H9 (cell line): ENCODE data around the gene DEFB132. TPM values are rescaled to one million over a fixed set of nuclear protein-coding genes. Genes with fewer than 3 reads are reported as not detected.
A peak's percentile ranks its signal among the peaks of the same experiment; 100 is the strongest.

Experiments used
- DNase-seq: peaks from one replicate; pipeline ENCODE4 v3.0.0-alpha.2; 2017
- H2AFZ ChIP-seq: one replicate; pipeline ENCODE4 v1.6.1; 2013; ENCODE audit warnings: mild to moderate bottlenecking, low read length, control low read depth, moderate library complexity
- H2AK5ac ChIP-seq: 2 replicates; pipeline ENCODE4 v1.6.1; 2013; ENCODE audit warnings: low read length, control low read depth, mixed read lengths; ENCODE audit not compliant: insufficient read length
- H2BK120ac ChIP-seq: one replicate; pipeline ENCODE4 v1.6.1; 2013; ENCODE audit warnings: low read depth, mild to moderate bottlenecking, low read length, control low read depth, inconsistent platforms; ENCODE audit not compliant: poor library complexity, severe bottlenecking
- H2BK12ac ChIP-seq: 2 replicates; pipeline ENCODE4 v1.6.1; 2013; ENCODE audit warnings: low read length, control low read depth, mixed read lengths, low read depth; ENCODE audit not compliant: insufficient read length
- H2BK15ac ChIP-seq: 2 replicates; pipeline ENCODE4 v1.6.1; 2013; ENCODE audit warnings: low read depth, low read length, control low read depth
- H2BK20ac ChIP-seq: one replicate; pipeline ENCODE4 v1.6.1; 2013; ENCODE audit warnings: low read depth, mild to moderate bottlenecking, low read length, control low read depth, inconsistent platforms; ENCODE audit not compliant: poor library complexity, severe bottlenecking
- H2BK5ac ChIP-seq: 2 replicates; pipeline ENCODE4 v1.6.1; 2013; ENCODE audit warnings: low read length, control low read depth, mixed read lengths; ENCODE audit not compliant: insufficient read length
- H3K14ac ChIP-seq: 2 replicates; pipeline ENCODE4 v1.6.1; 2013; ENCODE audit warnings: low read length, control low read depth; ENCODE audit not compliant: insufficient read depth
- H3K18ac ChIP-seq: 2 replicates; pipeline ENCODE4 v1.6.1; 2013; ENCODE audit warnings: low read depth, mild to moderate bottlenecking, mixed read lengths, low read length, control low read depth; ENCODE audit not compliant: insufficient read length
- H3K23ac ChIP-seq: 2 replicates; pipeline ENCODE4 v1.6.1; 2013; ENCODE audit warnings: low read length, control low read depth, mixed read lengths, low read depth; ENCODE audit not compliant: insufficient read length
- H3K23me2 ChIP-seq: 2 replicates; pipeline ENCODE4 v1.6.1; 2013; ENCODE audit warnings: low read depth, mild to moderate bottlenecking, mixed read lengths, low read length, control low read depth; ENCODE audit not compliant: insufficient read length, poor library complexity, severe bottlenecking
- H3K27ac ChIP-seq: 2 replicates; pipeline ENCODE4 v1.5.1; 2013; ENCODE audit warnings: low read length, control low read depth, mixed read lengths, low read depth; ENCODE audit not compliant: insufficient read length
- H3K27me3 ChIP-seq: 2 replicates; pipeline ENCODE4 v1.6.1; 2013; ENCODE audit warnings: low read length, control low read depth, inconsistent platforms; ENCODE audit not compliant: insufficient read depth
- H3K4ac ChIP-seq: 2 replicates; pipeline ENCODE4 v1.6.1; 2013; ENCODE audit warnings: low read depth, mild to moderate bottlenecking, control low read depth, inconsistent platforms, low read length, moderate library complexity
- H3K4me1 ChIP-seq: 2 replicates; pipeline ENCODE4 v1.6.1; 2013; ENCODE audit warnings: low read length, control low read depth, inconsistent platforms; ENCODE audit not compliant: insufficient read depth
- H3K4me2 ChIP-seq: 2 replicates; pipeline ENCODE4 v1.6.1; 2013; ENCODE audit warnings: low read length, control low read depth, mixed read lengths; ENCODE audit not compliant: insufficient read length, insufficient read depth
- H3K56ac ChIP-seq: 2 replicates; pipeline ENCODE4 v1.6.1; 2013; ENCODE audit warnings: low read depth, mild to moderate bottlenecking, mixed read lengths, low read length, control low read depth; ENCODE audit not compliant: insufficient read length
- H3K79me1 ChIP-seq: 2 replicates; pipeline ENCODE4 v1.6.1; 2013; ENCODE audit warnings: low read depth, mild to moderate bottlenecking, moderate library complexity, low read length, control low read depth, inconsistent platforms; ENCODE audit not compliant: insufficient read depth, poor library complexity, severe bottlenecking
- H3K79me2 ChIP-seq: 2 replicates; pipeline ENCODE4 v1.6.1; 2013; ENCODE audit warnings: low read length, control low read depth, inconsistent platforms; ENCODE audit not compliant: insufficient read depth
- H3K9ac ChIP-seq: 2 replicates; pipeline ENCODE4 v1.6.1; 2013; ENCODE audit warnings: low read length, control low read depth, mixed read lengths; ENCODE audit not compliant: insufficient read length; ENCODE audit errors: extremely low read depth
- H3K9me3 ChIP-seq: one replicate; pipeline ENCODE4 v1.6.1; 2013; ENCODE audit warnings: low read depth, low read length, inconsistent platforms; ENCODE audit not compliant: control insufficient read depth
- H3T11ph ChIP-seq: one replicate; pipeline ENCODE4 v1.6.1; 2013; ENCODE audit warnings: mild to moderate bottlenecking, low read length, control low read depth, inconsistent platforms
- H4K20me1 ChIP-seq: one replicate; pipeline ENCODE4 v1.6.1; 2013; ENCODE audit not compliant: control insufficient read depth, insufficient read length, insufficient read depth
- H4K5ac ChIP-seq: 2 replicates; pipeline ENCODE4 v1.6.1; 2013; ENCODE audit warnings: low read depth, mild to moderate bottlenecking, mixed read lengths, low read length, control low read depth; ENCODE audit not compliant: insufficient read length
- H4K8ac ChIP-seq: replicated peaks from 2 replicates; pipeline ENCODE4 v1.6.1; 2013; ENCODE audit warnings: low read length, control low read depth, mixed read lengths, low read depth; ENCODE audit not compliant: insufficient read length
- H4K91ac ChIP-seq: 2 replicates; pipeline ENCODE4 v1.6.1; 2013; ENCODE audit warnings: low read depth, mild to moderate bottlenecking, moderate library complexity, mixed read lengths, low read length, control low read depth; ENCODE audit not compliant: insufficient read length
- H3K27ac Mint-ChIP-seq, 3 experiments: 2 replicates in 2 of 3; 3 replicates in 1 of 3; pipeline ENCODE4 v1.8.0; 2020 to 2021; ENCODE audit warnings: mixed read lengths in 3 of 3, mild to moderate bottlenecking in 1 of 3, moderate library complexity in 1 of 3
- H3K27me3 Mint-ChIP-seq: 2 replicates; pipeline ENCODE4 v1.8.0; 2021; ENCODE audit warnings: low read depth, mild to moderate bottlenecking, moderate library complexity, mixed read lengths
- H3K36me3 Mint-ChIP-seq, 3 experiments: 2 replicates in 2 of 3; 3 replicates in 1 of 3; pipeline ENCODE4 v1.8.0; 2020 to 2021; ENCODE audit warnings: low read depth in 3 of 3, mixed read lengths in 3 of 3; ENCODE audit not compliant: insufficient read depth in 1 of 3
- H3K4me1 Mint-ChIP-seq, 2 experiments: 2 replicates each; pipeline ENCODE4 v1.8.0; 2020; ENCODE audit warnings: mixed read lengths in 2 of 2
- H3K4me3 Mint-ChIP-seq, 2 experiments: 2 replicates in 1 of 2; 3 replicates in 1 of 2; pipeline ENCODE4 v1.8.0; 2020 to 2021; ENCODE audit warnings: mild to moderate bottlenecking in 2 of 2, mixed read lengths in 2 of 2, moderate library complexity in 1 of 2
- H3K9me3 Mint-ChIP-seq, 2 experiments: 2 replicates in 1 of 2; 3 replicates in 1 of 2; pipeline ENCODE4 v1.8.0; 2020; ENCODE audit warnings: mild to moderate bottlenecking in 2 of 2, mixed read lengths in 2 of 2, moderate library complexity in 1 of 2
- WGBS: extraction: QIAGEN DNeasy Blood & Tissue Kit; methylation state at CpG from one replicate; pipeline ENCODE4 v1.1.7; 2013; ENCODE audit warnings: missing lambda C conversion rate, low lambda C conversion rate, mixed read lengths; ENCODE audit not compliant: insufficient read length; ENCODE audit errors: extremely low coverage; 5-methylcytosine and 5-hydroxymethylcytosine counted together
- total RNA-seq: library from RNA; stranded (reverse); gene quantifications from 2 replicates; pipeline ENCODE4 v1.2.1, GENCODE V29; 2021
- TF ChIP-seq, protein P1 (sequence below): fragments of 200-600 bp; sonication (generic); conservative IDR thresholded peaks from 3 replicates; pipeline ENCODE4 v1.8.0; 2021; ENCODE audit warnings: antibody characterized with exemption, mild to moderate bottlenecking

DEFB132 gene
- total RNA-seq, 1 experiment from 2014 or later, result not detected

DNA sequence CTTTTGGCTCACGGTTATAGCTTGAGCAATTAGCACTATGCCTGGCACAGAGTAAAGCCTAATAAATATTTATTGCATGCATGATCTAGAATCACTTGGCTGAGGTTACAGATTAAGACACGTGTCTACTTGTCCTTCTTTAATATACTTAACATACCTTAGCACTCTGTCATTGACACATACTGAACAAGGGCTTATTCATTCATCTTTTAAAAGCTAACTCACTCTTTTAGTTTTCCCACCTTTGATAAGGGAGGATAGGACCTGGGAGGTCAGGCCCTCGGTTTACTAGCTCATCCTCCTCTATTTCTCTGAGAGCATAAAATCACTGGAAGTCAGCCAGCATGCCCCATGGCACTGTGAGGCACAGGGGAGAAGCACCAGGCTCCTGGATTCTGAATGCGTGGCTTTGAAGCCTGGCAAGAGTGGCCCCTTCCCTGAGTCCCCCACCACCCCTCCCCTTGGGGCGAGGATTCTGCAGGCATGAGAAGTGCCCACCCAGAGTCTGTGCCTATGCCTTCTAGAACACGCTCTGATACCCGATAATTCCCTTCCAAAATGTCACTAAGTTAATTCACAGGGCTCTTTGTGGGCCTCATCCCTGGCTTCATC is 51.0 kb downstream of the DEFB132 start:
- Histone ChIP-seq H2AFZ (no peak overlapping the region), H3K27me3 (no peaks in the 10 kb centered on the region), H2BK5ac (no peak overlapping the region), H4K20me1 (no peaks in the 10 kb centered on the region), H4K8ac (no peak overlapping the region), H3K4me2 (no peak overlapping the region), H3K23me2 (peaks cover 9% of the 10 kb centered on the region), H3K14ac (no peak overlapping the region), H2BK12ac (no peak overlapping the region), H4K5ac (no peak overlapping the region), H3K4me1 (no peaks in the 10 kb centered on the region; the same call in 1 of the 2 replicates), H2BK120ac (no peak overlapping the region), H3K23ac (no peak overlapping the region), H2AK5ac (no peak overlapping the region), H3K79me1 (no peaks in the 10 kb centered on the region), H3K18ac (no peak overlapping the region), H3K9me3 (no peaks in the 10 kb centered on the region), H3K79me2 (no peaks in the 10 kb centered on the region), H3K27ac (peak overlapping the region; percentile 88), H3K4ac (no peak overlapping the region), H3K56ac (no peak overlapping the region), H4K91ac (no peak overlapping the region), H2BK15ac (no peak overlapping the region), H3T11ph (no peak overlapping the region), H3K9ac (no peak overlapping the region), H2BK20ac (no peak overlapping the region)
- no peak overlapping the region for H3K4me3 Mint-ChIP-seq
- H3K27me3 Mint-ChIP-seq, result peaks cover 8% of the 10 kb centered on the region; the same call in 1 of the 2 replicates
- H3K27ac Mint-ChIP-seq, result peak overlapping the region in 1 of 3 experiments; percentile 33; a peak in 1 of 7 replicates
- H3K9me3 Mint-ChIP-seq, result no peaks in the 10 kb centered on the region
- WGBS, result no CpG with 5 or more reads among the region's 7 CpGs
- H3K36me3 Mint-ChIP-seq, result peaks cover 0 to 4% (median 0%) of the 10 kb centered on the region in 3 experiments; a peak in 3 of 7 replicates
- H3K4me1 Mint-ChIP-seq, result peaks cover 24 to 28% of the 10 kb centered on the region in 2 experiments
- no peak for DNase-seq
- TF ChIP-seq, protein P1, sequence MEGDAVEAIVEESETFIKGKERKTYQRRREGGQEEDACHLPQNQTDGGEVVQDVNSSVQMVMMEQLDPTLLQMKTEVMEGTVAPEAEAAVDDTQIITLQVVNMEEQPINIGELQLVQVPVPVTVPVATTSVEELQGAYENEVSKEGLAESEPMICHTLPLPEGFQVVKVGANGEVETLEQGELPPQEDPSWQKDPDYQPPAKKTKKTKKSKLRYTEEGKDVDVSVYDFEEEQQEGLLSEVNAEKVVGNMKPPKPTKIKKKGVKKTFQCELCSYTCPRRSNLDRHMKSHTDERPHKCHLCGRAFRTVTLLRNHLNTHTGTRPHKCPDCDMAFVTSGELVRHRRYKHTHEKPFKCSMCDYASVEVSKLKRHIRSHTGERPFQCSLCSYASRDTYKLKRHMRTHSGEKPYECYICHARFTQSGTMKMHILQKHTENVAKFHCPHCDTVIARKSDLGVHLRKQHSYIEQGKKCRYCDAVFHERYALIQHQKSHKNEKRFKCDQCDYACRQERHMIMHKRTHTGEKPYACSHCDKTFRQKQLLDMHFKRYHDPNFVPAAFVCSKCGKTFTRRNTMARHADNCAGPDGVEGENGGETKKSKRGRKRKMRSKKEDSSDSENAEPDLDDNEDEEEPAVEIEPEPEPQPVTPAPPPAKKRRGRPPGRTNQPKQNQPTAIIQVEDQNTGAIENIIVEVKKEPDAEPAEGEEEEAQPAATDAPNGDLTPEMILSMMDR, result no peak
